Vagina (tissue), 2 donors: ENCODE data around the gene KIF1B. TPM values are rescaled to one million over a fixed set of nuclear protein-coding genes. Genes with fewer than 3 reads are reported as not detected.
A peak's percentile ranks its signal among the peaks of the same experiment; 100 is the strongest.

Experiments used
- DNase-seq, 2 donors: peaks; one replicate each; pipeline ENCODE4 v3.0.0-alpha.2; 2017; ENCODE audit errors: extremely low spot score in 2 of 2
- H3K27ac ChIP-seq: fragments of 200-600 bp; sonication (generic); one replicate; pipeline ENCODE4 v1.5.1; 2019
- H3K27me3 ChIP-seq: fragments of 200-600 bp; sonication (generic); one replicate; pipeline ENCODE4 v1.5.1; 2019
- H3K36me3 ChIP-seq, 2 donors: fragments of 200-600 bp; sonication (generic); one replicate each; pipeline ENCODE4 v1.5.1; 2017 to 2019
- H3K4me1 ChIP-seq: fragments of 200-600 bp; sonication (generic); one replicate; pipeline ENCODE4 v1.5.1; 2019
- H3K4me3 ChIP-seq, 2 donors: fragments of 200-600 bp; sonication (generic); 1 replicate in 1 of 2; 2 replicates in 1 of 2; pipeline ENCODE4 v1.5.1; 2016 to 2019
- H3K9me3 ChIP-seq: fragments of 200-600 bp; sonication (generic); one replicate; pipeline ENCODE4 v1.5.1; 2019
- POLR2A ChIP-seq, 2 donors: fragments of 450-650 bp; IDR thresholded peaks; one replicate each; pipeline ENCODE4 v1.6.1; 2017; ENCODE audit warnings: antibody characterized with exemption in 2 of 2, mild to moderate bottlenecking in 2 of 2, moderate library complexity in 2 of 2
- POLR2AphosphoS5 ChIP-seq, 2 donors: sonication (generic); formaldehyde crosslinking; IDR thresholded peaks; one replicate each; pipeline ENCODE4 v1.9.0; 2017; ENCODE audit warnings: antibody characterized with exemption in 2 of 2, mild to moderate bottlenecking in 2 of 2, low read depth in 1 of 2; ENCODE audit not compliant: insufficient read depth in 1 of 2
- intact Hi-C: fragments of 100-400 bp; cut with DNase I; formaldehyde crosslinking; loops from one replicate; pipeline ENCODE4 v1.15.1; 2023
- total RNA-seq: library from RNA; depleted of rRNA; stranded (reverse); fragments of >200 nt; gene quantifications from one replicate; pipeline ENCODE4 v1.2.3, GENCODE V29; 2016
- TF ChIP-seq, protein P1 (sequence below), 3 experiments: fragments of 450-650 bp in 2 of 3; fragments of 200-600 bp in 1 of 3; sonication (generic) in 1 of 3; IDR thresholded peaks; one replicate each; pipeline ENCODE4 v1.5.1; 2017 to 2019; ENCODE audit warnings: antibody characterized with exemption in 3 of 3, mild to moderate bottlenecking in 2 of 3, moderate library complexity in 2 of 3

Gene KIF1B
- total RNA-seq, 1 donor from 2014 or later = 45.4 TPM

DNA sequence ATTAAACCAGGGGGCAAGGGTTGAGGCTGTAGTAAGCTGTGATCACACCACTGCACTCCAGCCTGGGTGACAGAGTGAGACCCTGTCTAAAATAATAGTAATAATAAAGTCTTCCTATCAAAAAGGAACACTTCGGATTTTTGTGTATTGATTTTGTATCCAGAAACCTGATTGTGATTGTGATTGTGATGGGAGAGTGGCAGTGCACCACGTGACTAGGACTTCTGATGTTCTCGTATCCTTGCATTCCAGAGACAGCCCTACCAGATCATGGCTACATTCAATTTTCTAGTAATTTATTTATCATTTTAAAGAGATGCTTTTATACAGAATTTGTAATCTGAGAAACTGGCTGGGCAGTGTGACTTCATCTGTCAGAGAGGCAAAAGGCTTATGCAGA is 2.6 kb upstream of the KIF1B start:
- no peak for DNase-seq
- H3K4me1 ChIP-seq = peaks cover 22% of the 10 kb centered on the region
- H3K9me3 ChIP-seq = no peaks in the 10 kb centered on the region
- H3K4me3 ChIP-seq = no peak overlapping the region
- TF ChIP-seq, protein P1, sequence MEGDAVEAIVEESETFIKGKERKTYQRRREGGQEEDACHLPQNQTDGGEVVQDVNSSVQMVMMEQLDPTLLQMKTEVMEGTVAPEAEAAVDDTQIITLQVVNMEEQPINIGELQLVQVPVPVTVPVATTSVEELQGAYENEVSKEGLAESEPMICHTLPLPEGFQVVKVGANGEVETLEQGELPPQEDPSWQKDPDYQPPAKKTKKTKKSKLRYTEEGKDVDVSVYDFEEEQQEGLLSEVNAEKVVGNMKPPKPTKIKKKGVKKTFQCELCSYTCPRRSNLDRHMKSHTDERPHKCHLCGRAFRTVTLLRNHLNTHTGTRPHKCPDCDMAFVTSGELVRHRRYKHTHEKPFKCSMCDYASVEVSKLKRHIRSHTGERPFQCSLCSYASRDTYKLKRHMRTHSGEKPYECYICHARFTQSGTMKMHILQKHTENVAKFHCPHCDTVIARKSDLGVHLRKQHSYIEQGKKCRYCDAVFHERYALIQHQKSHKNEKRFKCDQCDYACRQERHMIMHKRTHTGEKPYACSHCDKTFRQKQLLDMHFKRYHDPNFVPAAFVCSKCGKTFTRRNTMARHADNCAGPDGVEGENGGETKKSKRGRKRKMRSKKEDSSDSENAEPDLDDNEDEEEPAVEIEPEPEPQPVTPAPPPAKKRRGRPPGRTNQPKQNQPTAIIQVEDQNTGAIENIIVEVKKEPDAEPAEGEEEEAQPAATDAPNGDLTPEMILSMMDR (IDR thresholded peaks at IDR 0.05) = no peak
- TF ChIP-seq POLR2A (IDR thresholded peaks at IDR 0.05) = no peak
- no peak for TF ChIP-seq POLR2AphosphoS5 (IDR thresholded peaks at IDR 0.05; ENCODE audit: insufficient read depth in 1 of 2, low read depth in 1 of 2)
- H3K27me3 ChIP-seq = no peaks in the 10 kb centered on the region
- intact Hi-C loops = no loop called here
- no peak overlapping the region for H3K27ac ChIP-seq
- H3K36me3 ChIP-seq = no peaks in the 10 kb centered on the region

DNA sequence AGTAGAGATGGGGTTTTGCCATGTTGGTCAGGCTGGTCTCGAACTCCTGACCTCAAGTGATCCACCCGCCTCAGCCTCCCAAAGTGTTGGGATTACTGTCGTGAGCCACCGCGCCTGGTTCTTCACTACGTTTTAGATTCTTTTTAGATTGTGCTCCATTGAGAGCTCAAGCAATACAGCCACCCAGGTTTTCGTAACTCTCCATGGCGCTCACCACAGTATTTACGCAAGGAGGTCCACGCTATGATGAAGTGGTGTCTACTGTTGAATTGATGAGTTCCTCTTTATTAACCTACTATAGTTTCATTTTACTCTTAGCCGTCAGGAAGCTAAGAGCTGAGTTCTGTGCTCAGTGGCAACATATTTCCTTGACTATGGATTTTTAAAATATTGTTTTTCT is 1.8 kb upstream of the KIF1B start:
- intact Hi-C loops = no loop called here
- H3K4me3 ChIP-seq = no peak overlapping the region
- H3K9me3 ChIP-seq = no peaks in the 10 kb centered on the region

DNA sequence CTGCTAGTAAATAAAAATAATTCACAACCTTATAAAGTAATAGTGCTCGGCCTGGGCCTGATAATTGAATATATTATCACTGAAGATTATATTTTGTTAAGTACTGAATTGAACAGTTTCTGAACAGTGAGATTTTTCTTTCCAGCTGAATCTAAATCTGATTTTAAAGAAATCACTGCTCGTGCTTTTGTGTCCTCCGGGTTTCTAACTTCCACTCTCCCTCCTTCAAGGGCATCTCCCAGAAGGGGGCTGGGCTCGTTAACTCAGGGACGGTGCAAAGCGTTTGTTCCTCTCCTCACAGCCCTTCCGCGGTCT is 823 bp upstream of the KIF1B start:
- Histone ChIP-seq H3K4me3 (peak overlapping the region; percentile 87 to 99), H3K4me1 (peaks cover 40% of the 10 kb centered on the region), H3K27ac (peak overlapping the region; percentile 99), H3K27me3 (no peaks in the 10 kb centered on the region), H3K36me3 (no peaks in the 10 kb centered on the region), H3K9me3 (no peaks in the 10 kb centered on the region)
- intact Hi-C loops = no loop called here
- DNase-seq = no peak
- TF ChIP-seq POLR2A (IDR thresholded peaks at IDR 0.05) (no peak), POLR2AphosphoS5 (IDR thresholded peaks at IDR 0.05; ENCODE audit: insufficient read depth in 1 of 2, low read depth in 1 of 2) (no peak)
- TF ChIP-seq, protein P1 (IDR thresholded peaks at IDR 0.05) = no peak

More for the DNA sequence above, 1.8 kb upstream of the KIF1B start:
- TF ChIP-seq POLR2AphosphoS5 (IDR thresholded peaks at IDR 0.05; ENCODE audit: insufficient read depth in 1 of 2, low read depth in 1 of 2) (no peak), POLR2A (IDR thresholded peaks at IDR 0.05) (no peak)
- TF ChIP-seq, protein P1 (IDR thresholded peaks at IDR 0.05) = no peak
- Histone ChIP-seq H3K36me3 (no peaks in the 10 kb centered on the region), H3K4me1 (peaks cover 29% of the 10 kb centered on the region), H3K27ac (peak overlapping the region; percentile 99), H3K27me3 (no peaks in the 10 kb centered on the region)
- DNase-seq = no peak

DNA sequence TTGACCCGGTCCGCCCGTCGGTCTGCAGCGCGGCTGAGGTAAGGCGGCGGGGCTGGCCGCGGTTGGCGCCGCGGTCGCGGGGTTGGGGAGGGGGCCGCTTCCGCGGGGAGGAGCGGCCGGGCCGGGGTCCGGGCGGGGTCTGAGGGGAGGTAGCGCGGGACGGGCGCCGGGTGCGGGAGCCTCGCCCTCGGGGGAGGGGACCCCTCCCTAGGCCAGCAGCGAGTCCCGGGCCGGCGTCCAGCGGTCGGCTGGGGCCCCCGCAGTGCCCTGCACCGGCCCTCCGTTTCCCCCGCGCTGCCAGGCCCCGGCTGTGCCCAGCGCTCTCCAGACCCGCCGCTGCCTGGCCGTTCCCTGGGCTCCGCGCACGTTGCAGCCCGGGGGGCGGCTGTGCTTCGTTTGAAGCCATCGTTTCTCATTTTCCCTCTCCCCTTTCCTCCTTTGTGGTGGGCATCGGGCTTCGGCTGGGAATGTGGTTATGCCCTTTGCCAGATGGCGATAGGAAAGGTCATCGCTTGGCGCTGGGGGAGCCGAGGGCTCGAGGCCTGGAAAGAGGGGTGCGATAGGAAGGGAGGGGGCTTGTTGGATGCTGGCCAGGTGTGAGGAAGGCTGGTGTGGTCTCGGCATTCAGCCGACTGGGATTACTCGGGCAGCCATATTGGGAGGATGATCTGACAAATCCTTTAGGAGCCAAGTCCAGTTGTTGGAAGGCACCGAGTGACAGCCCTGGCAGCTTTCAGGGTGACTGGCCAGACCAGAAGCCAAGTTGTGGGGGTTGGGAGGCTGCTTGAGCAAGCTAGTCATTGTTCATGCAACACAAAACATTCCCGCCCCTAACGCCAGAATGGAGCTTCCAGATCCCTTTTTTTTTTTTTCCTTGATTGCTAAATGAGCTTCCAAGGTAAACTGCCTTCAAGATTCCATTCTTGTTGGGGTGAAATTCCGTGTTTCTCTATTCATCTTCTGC is 753 bp downstream of the KIF1B start:
- DNase-seq = peak in 1 of 2 donors; percentile 98
- TF ChIP-seq POLR2A (IDR thresholded peaks at IDR 0.05) (peak in 1 of 2 donors; percentile 12), POLR2AphosphoS5 (IDR thresholded peaks at IDR 0.05; ENCODE audit: insufficient read depth in 1 of 2, low read depth in 1 of 2) (peak; percentile 87 to 93)
- TF ChIP-seq, protein P1 (IDR thresholded peaks at IDR 0.05) = no peak
- peaks cover 50% of the 10 kb centered on the region for H3K4me1 ChIP-seq
- peak overlapping the region; percentile 87 to 99 for H3K4me3 ChIP-seq
- intact Hi-C loops = loop anchor here (10.0 kb wide), 1 partner anchor 124 kb away; no protein-coding TSS in a partner anchor
- H3K27me3 ChIP-seq = no peaks in the 10 kb centered on the region
- H3K9me3 ChIP-seq = no peaks in the 10 kb centered on the region
- peak overlapping the region; percentile 99 for H3K27ac ChIP-seq
- H3K36me3 ChIP-seq = no peaks in the 10 kb centered on the region
